Sigmoid colon (tissue), 7 donors: ENCODE results near the gene CA9. TPM values are rescaled to one million over a fixed set of nuclear protein-coding genes. Genes with fewer than 3 reads are reported as not detected.

Source experiments
- DNase-seq: peaks from one replicate; pipeline ENCODE4 v3.0.0-alpha.2; 2019
- H3K27ac ChIP-seq, 4 donors: fragments of 200-600 bp; sonication (generic); one replicate each; pipeline ENCODE4 v1.5.1; 2016 to 2019; ENCODE audit warnings: mild to moderate bottlenecking in 1 of 4
- H3K27me3 ChIP-seq, 3 donors: fragments of 200-600 bp; sonication (generic); one replicate each; pipeline ENCODE4 v1.5.1; 2019; ENCODE audit warnings: mild to moderate bottlenecking in 1 of 3
- H3K36me3 ChIP-seq, 4 donors: fragments of 200-600 bp; sonication (generic); one replicate each; pipeline ENCODE4 v1.5.1; 2016 to 2019
- H3K4me1 ChIP-seq, 4 donors: fragments of 200-600 bp; sonication (generic); one replicate each; pipeline ENCODE4 v1.5.1; 2017 to 2019
- H3K4me3 ChIP-seq, 4 donors: fragments of 200-600 bp; sonication (generic); one replicate each; pipeline ENCODE4 v1.5.1; 2017 to 2019; ENCODE audit warnings: mild to moderate bottlenecking in 2 of 4, moderate library complexity in 1 of 4
- H3K9me3 ChIP-seq, 4 donors: fragments of 200-600 bp in 3 of 4; sonication (generic) in 3 of 4; one replicate each; pipeline versions ENCODE4 v1.5.1 to v1.6.1; 2013 to 2019
- EP300 ChIP-seq, 4 donors: sonication (generic); formaldehyde crosslinking; IDR thresholded peaks; one replicate each; pipeline ENCODE4 v1.6.1; 2017; ENCODE audit warnings: antibody characterized with exemption in 4 of 4
- POLR2A ChIP-seq, 2 donors: fragments of 450-650 bp; IDR thresholded peaks; one replicate each; pipeline ENCODE4 v1.6.1; 2016; ENCODE audit warnings: antibody characterized with exemption in 2 of 2, mild to moderate bottlenecking in 2 of 2, moderate library complexity in 2 of 2
- POLR2AphosphoS5 ChIP-seq, 4 donors: sonication (generic); formaldehyde crosslinking; IDR thresholded peaks; one replicate each; pipeline ENCODE4 v1.6.1; 2017; ENCODE audit warnings: antibody characterized with exemption in 4 of 4
- WGBS, 2 donors: extraction: QIAGEN DNeasy Blood & Tissue Kit; methylation state at CpG; one replicate each; pipeline ENCODE4 v1.1.7; 2013; 5-methylcytosine and 5-hydroxymethylcytosine counted together
- intact Hi-C: fragments of 100-400 bp; cut with DNase I; formaldehyde crosslinking; loops from one replicate; pipeline ENCODE4 v1.15.1; 2023
- polyA plus RNA-seq, 3 donors: library from polyadenylated mRNA; stranded (reverse); fragments of 200-250 nt; gene quantifications; one replicate each; pipeline ENCODE4 v1.2.3, GENCODE V29; 2013
- total RNA-seq, 4 donors: library from RNA; depleted of rRNA; stranded (reverse); fragments of >200 nt; gene quantifications; one replicate each; pipeline ENCODE4 v1.1.0, GENCODE V29; 2016
- TF ChIP-seq, protein P1 (sequence below), 4 experiments: fragments of 450-650 bp in 3 of 4; fragments of 200-600 bp in 1 of 4; IDR thresholded peaks; one replicate each; pipeline ENCODE4 v1.5.1; 2016 to 2019; ENCODE audit warnings: antibody characterized with exemption in 4 of 4, mild to moderate bottlenecking in 3 of 4, moderate library complexity in 2 of 4
- donor health status: healthy with polysubstance abuse.
- donor health status: Bipolar disorder and iron deficiency.
- donor health status: healthy.

Gene CA9
- total and polyA plus RNA-seq, 7 donors = 0.33 to 1.7 (median 0.71) TPM; not detected in 4

DNA sequence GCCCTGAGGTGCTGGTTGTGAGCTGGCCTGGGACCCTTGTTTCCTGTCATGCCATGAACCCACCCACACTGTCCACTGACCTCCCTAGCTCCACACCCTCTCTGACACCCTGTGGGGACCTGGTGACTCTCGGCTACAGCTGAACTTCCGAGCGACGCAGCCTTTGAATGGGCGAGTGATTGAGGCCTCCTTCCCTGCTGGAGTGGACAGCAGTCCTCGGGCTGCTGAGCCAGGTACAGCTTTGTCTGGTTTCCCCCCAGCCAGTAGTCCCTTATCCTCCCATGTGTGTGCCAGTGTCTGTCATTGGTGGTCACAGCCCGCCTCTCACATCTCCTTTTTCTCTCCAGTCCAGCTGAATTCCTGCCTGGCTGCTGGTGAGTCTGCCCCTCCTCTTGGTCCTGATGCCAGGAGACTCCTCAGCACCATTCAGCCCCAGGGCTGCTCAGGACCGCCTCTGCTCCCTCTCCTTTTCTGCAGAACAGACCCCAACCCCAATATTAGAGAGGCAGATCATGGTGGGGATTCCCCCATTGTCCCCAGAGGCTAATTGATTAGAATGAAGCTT, 6.1 kb downstream of the CA9 start:
- peak in 3 of 4 donors; percentile 11 to 87 (median 85) for TF ChIP-seq POLR2AphosphoS5 (IDR thresholded peaks at IDR 0.05)
- TF ChIP-seq, protein P1, sequence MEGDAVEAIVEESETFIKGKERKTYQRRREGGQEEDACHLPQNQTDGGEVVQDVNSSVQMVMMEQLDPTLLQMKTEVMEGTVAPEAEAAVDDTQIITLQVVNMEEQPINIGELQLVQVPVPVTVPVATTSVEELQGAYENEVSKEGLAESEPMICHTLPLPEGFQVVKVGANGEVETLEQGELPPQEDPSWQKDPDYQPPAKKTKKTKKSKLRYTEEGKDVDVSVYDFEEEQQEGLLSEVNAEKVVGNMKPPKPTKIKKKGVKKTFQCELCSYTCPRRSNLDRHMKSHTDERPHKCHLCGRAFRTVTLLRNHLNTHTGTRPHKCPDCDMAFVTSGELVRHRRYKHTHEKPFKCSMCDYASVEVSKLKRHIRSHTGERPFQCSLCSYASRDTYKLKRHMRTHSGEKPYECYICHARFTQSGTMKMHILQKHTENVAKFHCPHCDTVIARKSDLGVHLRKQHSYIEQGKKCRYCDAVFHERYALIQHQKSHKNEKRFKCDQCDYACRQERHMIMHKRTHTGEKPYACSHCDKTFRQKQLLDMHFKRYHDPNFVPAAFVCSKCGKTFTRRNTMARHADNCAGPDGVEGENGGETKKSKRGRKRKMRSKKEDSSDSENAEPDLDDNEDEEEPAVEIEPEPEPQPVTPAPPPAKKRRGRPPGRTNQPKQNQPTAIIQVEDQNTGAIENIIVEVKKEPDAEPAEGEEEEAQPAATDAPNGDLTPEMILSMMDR (IDR thresholded peaks at IDR 0.05) = no peak
- no peak for TF ChIP-seq POLR2A (IDR thresholded peaks at IDR 0.05)
- no peaks in the 10 kb centered on the region for H3K9me3 ChIP-seq
- H3K4me3 ChIP-seq = no peak overlapping the region
- peak overlapping the region; percentile 95 to 100 (median 98) for H3K27ac ChIP-seq
- 93 to 94% methylated on average over 8 of the region's 8 CpGs for WGBS, 2 donors
- H3K4me1 ChIP-seq = peaks cover 0 to 50% (median 47%) of the 10 kb centered on the region in 4 donors
- intact Hi-C loops = no loop called here
- no peaks in the 10 kb centered on the region for H3K27me3 ChIP-seq
- H3K36me3 ChIP-seq = peaks cover 26 to 32% (median 26%) of the 10 kb centered on the region in 4 donors
- DNase-seq = no peak

DNA sequence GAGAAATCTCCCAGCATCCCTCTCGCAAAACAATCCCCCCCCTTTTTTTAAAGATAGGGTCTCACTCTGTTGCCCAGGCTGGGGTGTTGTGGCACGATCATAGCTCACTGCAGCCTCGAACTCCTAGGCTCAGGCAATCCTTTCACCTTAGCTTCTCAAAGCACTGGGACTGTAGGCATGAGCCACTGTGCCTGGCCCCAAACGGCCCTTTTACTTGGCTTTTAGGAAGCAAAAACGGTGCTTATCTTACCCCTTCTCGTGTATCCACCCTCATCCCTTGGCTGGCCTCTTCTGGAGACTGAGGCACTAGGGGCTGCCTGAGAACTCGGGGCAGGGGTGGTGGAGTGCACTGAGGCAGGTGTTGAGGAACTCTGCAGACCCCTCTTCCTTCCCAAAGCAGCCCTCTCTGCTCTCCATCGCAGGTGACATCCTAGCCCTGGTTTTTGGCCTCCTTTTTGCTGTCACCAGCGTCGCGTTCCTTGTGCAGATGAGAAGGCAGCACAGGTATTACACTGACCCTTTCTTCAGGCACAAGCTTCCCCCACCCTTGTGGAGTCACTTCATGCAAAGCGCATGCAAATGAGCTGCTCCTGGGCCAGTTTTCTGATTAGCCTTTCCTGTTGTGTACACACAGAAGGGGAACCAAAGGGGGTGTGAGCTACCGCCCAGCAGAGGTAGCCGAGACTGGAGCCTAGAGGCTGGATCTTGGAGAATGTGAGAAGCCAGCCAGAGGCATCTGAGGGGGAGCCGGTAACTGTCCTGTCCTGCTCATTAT, 6.8 kb downstream of the CA9 start:
- Histone ChIP-seq H3K27me3 (no peaks in the 10 kb centered on the region), H3K27ac (peak overlapping the region; percentile 95 to 100 (median 98)), H3K4me1 (peaks cover 0 to 53% (median 49%) of the 10 kb centered on the region in 4 donors), H3K36me3 (peaks cover 32 to 39% (median 33%) of the 10 kb centered on the region in 4 donors), H3K4me3 (no peak overlapping the region), H3K9me3 (no peaks in the 10 kb centered on the region)
- TF ChIP-seq EP300 (IDR thresholded peaks at IDR 0.05) (no peak), POLR2AphosphoS5 (IDR thresholded peaks at IDR 0.05) (peak in 2 of 4 donors; percentile 86 to 89), POLR2A (IDR thresholded peaks at IDR 0.05) (no peak)
- TF ChIP-seq, protein P1 (IDR thresholded peaks at IDR 0.05) = no peak
- intact Hi-C loops = no loop called here
- 73 to 74% methylated on average over 15 of the region's 15 CpGs for WGBS, 2 donors
- no peak for DNase-seq

DNA sequence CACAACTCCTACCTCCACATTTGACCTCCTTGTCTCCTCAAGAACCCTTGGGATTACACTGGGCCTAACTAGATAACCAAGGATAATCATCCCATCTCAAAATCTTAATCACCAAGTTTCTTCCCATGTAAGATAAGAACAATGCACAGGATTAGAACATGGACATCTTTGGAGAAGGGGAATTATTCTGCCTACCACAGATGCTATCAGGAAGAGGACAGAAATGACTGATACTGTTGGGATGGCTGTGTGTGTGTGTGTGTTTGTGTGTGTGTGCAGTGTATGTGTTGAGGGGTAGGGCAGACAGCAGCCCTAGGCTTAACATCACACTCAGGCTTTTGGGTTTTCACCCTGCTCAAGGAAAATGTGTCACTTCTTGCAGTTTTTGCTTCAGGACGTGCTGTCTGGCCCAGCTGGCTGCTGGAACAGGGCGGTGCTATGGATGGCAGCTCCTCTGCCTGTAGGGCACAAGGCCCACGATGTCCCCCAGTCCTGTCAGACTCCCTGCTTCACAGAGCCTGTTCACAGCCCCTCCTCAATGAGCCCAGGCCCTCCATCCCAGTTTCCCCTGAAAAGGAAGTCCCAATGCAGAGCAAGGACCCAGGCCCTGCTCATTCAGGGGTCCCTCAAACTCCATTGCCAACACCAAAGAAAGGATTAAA, 7.7 kb downstream of the CA9 start:
- intact Hi-C loops = no loop called here
- TF ChIP-seq POLR2AphosphoS5 (IDR thresholded peaks at IDR 0.05) (peak in 3 of 4 donors; percentile 4 to 72 (median 70)), EP300 (IDR thresholded peaks at IDR 0.05) (no peak)
- Histone ChIP-seq H3K4me3 (no peak overlapping the region), H3K9me3 (no peaks in the 10 kb centered on the region), H3K27ac (peak overlapping the region; percentile 95 to 100 (median 98)), H3K36me3 (peaks cover 34 to 48% (median 42%) of the 10 kb centered on the region in 4 donors), H3K4me1 (peaks cover 0 to 52% (median 45%) of the 10 kb centered on the region in 4 donors), H3K27me3 (no peaks in the 10 kb centered on the region)
- WGBS, 2 donors = 71 to 81% methylated on average over 3 of the region's 3 CpGs
- DNase-seq = no peak

DNA sequence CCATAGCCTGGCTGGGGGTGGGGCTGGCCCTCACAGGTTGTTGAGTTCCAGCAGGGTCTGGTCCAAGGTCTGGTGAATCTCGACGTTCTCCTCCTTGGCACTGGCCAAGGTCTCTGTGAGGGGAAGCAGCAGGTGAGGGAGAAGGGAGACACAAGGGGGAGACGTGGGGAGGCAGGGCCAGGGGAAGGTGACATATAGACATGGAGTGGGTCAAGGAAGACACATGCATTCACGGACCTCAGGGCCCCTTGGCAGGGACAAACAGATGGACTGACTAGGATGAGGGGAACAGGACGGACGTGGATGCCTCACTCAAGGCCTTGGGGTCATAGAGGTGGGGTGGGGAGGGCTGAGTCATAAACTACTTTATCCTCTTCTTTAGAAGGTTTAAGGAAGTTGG, 8.3 kb downstream of the CA9 start:
- WGBS, 2 donors = 83 to 87% methylated on average over 6 of the region's 6 CpGs
- Histone ChIP-seq H3K27me3 (no peaks in the 10 kb centered on the region), H3K36me3 (peaks cover 34 to 52% (median 47%) of the 10 kb centered on the region in 4 donors), H3K4me3 (no peak overlapping the region), H3K4me1 (peaks cover 0 to 52% (median 46%) of the 10 kb centered on the region in 4 donors), H3K27ac (peak overlapping the region; percentile 95 to 100 (median 98)), H3K9me3 (no peaks in the 10 kb centered on the region)
- intact Hi-C loops = no loop called here
- peak; percentile 76 for DNase-seq
- TF ChIP-seq, protein P1 (IDR thresholded peaks at IDR 0.05) = no peak
- TF ChIP-seq POLR2AphosphoS5 (IDR thresholded peaks at IDR 0.05) (peak; percentile 9 to 53 (median 46)), EP300 (IDR thresholded peaks at IDR 0.05) (no peak), POLR2A (IDR thresholded peaks at IDR 0.05) (no peak)
